ENCODE results near the gene YRDC. TPM values are rescaled to one million over a fixed set of nuclear protein-coding genes. Genes with fewer than 3 reads are reported as not detected.

YRDC gene
- total and polyA plus RNA-seq, 4 donors = 4.4 to 9.8 (median 9.4) TPM

- Histone ChIP-seq H3K4me1 (ENCODE audit: control insufficient read depth in 4 of 4, insufficient read depth in 4 of 4, low read length in 3 of 4) (peaks cover 0 to 12% (median 4%) of the 10 kb centered on the region in 4 donors), H3K9ac (ENCODE audit: low read depth in 1 of 2, low read length in 2 of 2) (no peak overlapping the region), H3K9me3 (ENCODE audit: control insufficient read depth in 4 of 4, low read length in 3 of 4) (no peaks in the 10 kb centered on the region), H3K4me3 (ENCODE audit: low read depth in 1 of 3, low read length in 3 of 3) (no peak overlapping the region), H3K27ac (ENCODE audit: low read depth in 1 of 2, low read length in 2 of 2) (no peak overlapping the region), H3K36me3 (ENCODE audit: control insufficient read depth in 4 of 4, insufficient read depth in 3 of 4, low read depth in 1 of 4, low read length in 3 of 4) (peaks cover 9 to 30% (median 20%) of the 10 kb centered on the region in 4 donors), H3K27me3 (ENCODE audit: control insufficient read depth in 4 of 4, insufficient read depth in 4 of 4, low read length in 3 of 4) (no peaks in the 10 kb centered on the region)
- 81% methylated on average over 1 of the region's 1 CpG for WGBS
- TF ChIP-seq GABPA (IDR thresholded peaks at IDR 0.05 in 1 of 2, conservative IDR thresholded peaks at IDR 0.05 in 1 of 2) (no peak), FOXA2 (IDR thresholded peaks at IDR 0.05) (no peak), CTCF (IDR thresholded peaks at IDR 0.05; ENCODE audit: low read depth, low read length, missing input control) (no peak), MAX (IDR thresholded peaks at IDR 0.05) (no peak), HNF4A (conservative IDR thresholded peaks at IDR 0.05) (no peak), RXRA (IDR thresholded peaks at IDR 0.05) (no peak), REST (IDR thresholded peaks at IDR 0.05) (no peak), EGR1 (IDR thresholded peaks at IDR 0.05; ENCODE audit: low read depth in 2 of 2) (no peak), SP1 (IDR thresholded peaks at IDR 0.05) (no peak)
- DNase-seq (ENCODE audit: low spot score) = no peak
These were observed 32.7 kb upstream of the YRDC start for GRCh38 chr1:37840711-37841110.

GRCh38 chr1:37839676-37840075, 31.7 kb upstream of the YRDC start:
- no peaks in the 10 kb centered on the region for H3K27me3 ChIP-seq (ENCODE audit: control insufficient read depth in 4 of 4, insufficient read depth in 4 of 4, low read length in 3 of 4)
- H3K9me3 ChIP-seq (ENCODE audit: control insufficient read depth in 4 of 4, low read length in 3 of 4) = no peaks in the 10 kb centered on the region
- no peak overlapping the region for H3K27ac ChIP-seq (ENCODE audit: low read depth in 1 of 2, low read length in 2 of 2)
- peaks cover 0 to 6% (median 2%) of the 10 kb centered on the region in 4 donors for H3K4me1 ChIP-seq (ENCODE audit: control insufficient read depth in 4 of 4, insufficient read depth in 4 of 4, low read length in 3 of 4)
- TF ChIP-seq SP1 (IDR thresholded peaks at IDR 0.05) = no peak
- 89% methylated on average over 10 of the region's 10 CpGs for WGBS
- H3K4me3 ChIP-seq (ENCODE audit: low read depth in 1 of 3, low read length in 3 of 3) = no peak overlapping the region
- H3K9ac ChIP-seq (ENCODE audit: low read depth in 1 of 2, low read length in 2 of 2) = no peak overlapping the region
- DNase-seq (ENCODE audit: low spot score) = no peak
- peaks cover 9 to 40% (median 29%) of the 10 kb centered on the region in 4 donors for H3K36me3 ChIP-seq (ENCODE audit: control insufficient read depth in 4 of 4, insufficient read depth in 3 of 4, low read depth in 1 of 4, low read length in 3 of 4)

- H3K9ac ChIP-seq (ENCODE audit: low read depth in 1 of 2, low read length in 2 of 2) = no peak overlapping the region
- H3K9me3 ChIP-seq (ENCODE audit: control insufficient read depth in 4 of 4, low read length in 3 of 4) = no peaks in the 10 kb centered on the region
- H3K27me3 ChIP-seq (ENCODE audit: control insufficient read depth in 4 of 4, insufficient read depth in 4 of 4, low read length in 3 of 4) = no peaks in the 10 kb centered on the region
- 68% methylated on average over 3 of the region's 3 CpGs for WGBS
- H3K36me3 ChIP-seq (ENCODE audit: control insufficient read depth in 4 of 4, insufficient read depth in 3 of 4, low read depth in 1 of 4, low read length in 3 of 4) = peaks cover 12 to 57% (median 45%) of the 10 kb centered on the region in 4 donors
- H3K4me3 ChIP-seq (ENCODE audit: low read depth in 1 of 3, low read length in 3 of 3) = no peak overlapping the region
- H3K4me1 ChIP-seq (ENCODE audit: control insufficient read depth in 4 of 4, insufficient read depth in 4 of 4, low read length in 3 of 4) = no peaks in the 10 kb centered on the region
- H3K27ac ChIP-seq (ENCODE audit: low read depth in 1 of 2, low read length in 2 of 2) = no peak overlapping the region
- no peak for DNase-seq (ENCODE audit: low spot score)
- TF ChIP-seq HNF4G (IDR thresholded peaks at IDR 0.05) (no peak), MAX (IDR thresholded peaks at IDR 0.05) (no peak), ZBTB33 (IDR thresholded peaks at IDR 0.05) (no peak), FOXA2 (IDR thresholded peaks at IDR 0.05) (no peak), TAF1 (conservative IDR thresholded peaks at IDR 0.05) (no peak), CTCF (IDR thresholded peaks at IDR 0.05; ENCODE audit: low read depth, low read length, missing input control) (no peak), NR2F2 (IDR thresholded peaks at IDR 0.05) (no peak), SP1 (IDR thresholded peaks at IDR 0.05) (no peak), YY1 (IDR thresholded peaks at IDR 0.05) (no peak), JUND (IDR thresholded peaks at IDR 0.05) (no peak), ATF3 (IDR thresholded peaks at IDR 0.05) (no peak)
These were observed 28.8 kb upstream of the YRDC start for GRCh38 chr1:37836788-37837187.
